C4-2B (cell line): ENCODE measurements around the gene SMURF1.

Experiments
- CTCF ChIP-seq: fragments of 450-650 bp; conservative IDR thresholded peaks from 2 replicates; pipeline ENCODE4 v1.5.1; 2017; ENCODE audit warnings: mild to moderate bottlenecking
- ZFX ChIP-seq: fragments of 450-650 bp; IDR thresholded peaks from 2 replicates; pipeline ENCODE4 v1.6.1; 2017

GRCh38 chr7:99041526-99041925, 102.4 kb downstream of the SMURF1 start:
- TF ChIP-seq CTCF (no peak), ZFX (no peak)
